ENCODE results near the gene LRIT2. TPM values are rescaled to one million over a fixed set of nuclear protein-coding genes. Genes with fewer than 3 reads are reported as not detected.

LRIT2 gene
- total and polyA plus RNA-seq, 4 donors = not detected

DNA sequence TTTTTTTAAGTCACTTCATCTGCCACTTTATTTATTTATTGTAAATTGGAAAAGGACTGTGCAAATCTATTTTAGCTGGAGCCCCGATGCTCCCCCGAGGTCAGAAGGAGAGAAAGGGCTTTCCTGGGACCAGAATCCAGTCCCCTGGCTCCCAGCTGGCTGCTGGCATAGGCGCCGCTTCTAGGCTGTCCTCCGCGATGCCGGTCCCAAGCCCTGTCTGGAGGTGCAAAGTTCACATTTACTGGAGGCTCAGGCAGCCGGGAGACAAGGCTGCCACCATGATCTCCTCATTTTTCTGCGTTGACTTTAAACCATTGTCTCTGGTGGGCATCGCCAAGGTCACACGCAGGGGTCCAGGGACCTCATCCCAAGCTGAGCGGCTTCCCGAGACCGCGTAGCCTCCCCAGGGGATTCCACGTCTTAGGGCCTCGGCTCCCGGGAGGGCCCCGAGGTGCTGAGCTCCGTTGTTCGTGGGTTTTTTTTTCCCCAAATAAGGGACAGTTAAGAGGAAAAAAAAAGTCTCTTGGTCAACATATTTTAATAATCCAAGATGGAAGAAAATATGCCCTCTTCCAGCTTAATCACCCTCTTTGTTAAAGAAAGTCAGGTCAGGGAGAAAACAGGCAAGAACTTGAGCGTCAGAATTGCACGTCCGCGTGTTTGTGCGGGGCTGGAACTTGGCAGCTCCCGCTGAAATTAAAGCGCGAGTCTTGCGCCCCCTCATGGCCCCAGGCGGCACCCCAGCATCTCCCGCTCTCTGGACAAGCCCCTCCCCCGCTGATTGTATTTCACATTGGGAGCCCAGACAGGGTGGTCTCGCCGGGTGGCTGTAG lies 31.4 kb upstream of the LRIT2 start:
- TF ChIP-seq, protein P1, sequence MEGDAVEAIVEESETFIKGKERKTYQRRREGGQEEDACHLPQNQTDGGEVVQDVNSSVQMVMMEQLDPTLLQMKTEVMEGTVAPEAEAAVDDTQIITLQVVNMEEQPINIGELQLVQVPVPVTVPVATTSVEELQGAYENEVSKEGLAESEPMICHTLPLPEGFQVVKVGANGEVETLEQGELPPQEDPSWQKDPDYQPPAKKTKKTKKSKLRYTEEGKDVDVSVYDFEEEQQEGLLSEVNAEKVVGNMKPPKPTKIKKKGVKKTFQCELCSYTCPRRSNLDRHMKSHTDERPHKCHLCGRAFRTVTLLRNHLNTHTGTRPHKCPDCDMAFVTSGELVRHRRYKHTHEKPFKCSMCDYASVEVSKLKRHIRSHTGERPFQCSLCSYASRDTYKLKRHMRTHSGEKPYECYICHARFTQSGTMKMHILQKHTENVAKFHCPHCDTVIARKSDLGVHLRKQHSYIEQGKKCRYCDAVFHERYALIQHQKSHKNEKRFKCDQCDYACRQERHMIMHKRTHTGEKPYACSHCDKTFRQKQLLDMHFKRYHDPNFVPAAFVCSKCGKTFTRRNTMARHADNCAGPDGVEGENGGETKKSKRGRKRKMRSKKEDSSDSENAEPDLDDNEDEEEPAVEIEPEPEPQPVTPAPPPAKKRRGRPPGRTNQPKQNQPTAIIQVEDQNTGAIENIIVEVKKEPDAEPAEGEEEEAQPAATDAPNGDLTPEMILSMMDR (IDR thresholded peaks at IDR 0.05; ENCODE audit: control extremely low read depth, extremely low read depth) = peak; percentile 2
- ATAC-seq (ENCODE audit: insufficient read depth, low FRiP score) (no peak), DNase-seq (peak; percentile 53 to 69 (median 56))
- Histone ChIP-seq H3K4me1 (ENCODE audit: control insufficient read depth in 5 of 5, insufficient read depth in 5 of 5, low read length in 5 of 5) (no peaks in the 10 kb centered on the region), H3K4me3 (no peak overlapping the region), H3K27me3 (ENCODE audit: control insufficient read depth in 3 of 3, insufficient read depth in 3 of 3, low read length in 2 of 3) (no peaks in the 10 kb centered on the region), H3K36me3 (ENCODE audit: control insufficient read depth in 4 of 4, insufficient read depth in 4 of 4, low read length in 4 of 4) (no peaks in the 10 kb centered on the region), H3K9ac (ENCODE audit: insufficient read depth in 1 of 2, low read length in 2 of 2) (no peak overlapping the region), H3K9me3 (ENCODE audit: control insufficient read depth in 4 of 4, insufficient read depth in 3 of 4, low read length in 3 of 4) (peaks cover 0 to 3% (median under 1%) of the 10 kb centered on the region in 4 donors), H3K27ac (ENCODE audit: low read depth in 1 of 2, low read length in 1 of 2) (no peak overlapping the region)
- WGBS, 2 donors = 41 to 43% methylated on average over 35 of the region's 35 CpGs

DNA sequence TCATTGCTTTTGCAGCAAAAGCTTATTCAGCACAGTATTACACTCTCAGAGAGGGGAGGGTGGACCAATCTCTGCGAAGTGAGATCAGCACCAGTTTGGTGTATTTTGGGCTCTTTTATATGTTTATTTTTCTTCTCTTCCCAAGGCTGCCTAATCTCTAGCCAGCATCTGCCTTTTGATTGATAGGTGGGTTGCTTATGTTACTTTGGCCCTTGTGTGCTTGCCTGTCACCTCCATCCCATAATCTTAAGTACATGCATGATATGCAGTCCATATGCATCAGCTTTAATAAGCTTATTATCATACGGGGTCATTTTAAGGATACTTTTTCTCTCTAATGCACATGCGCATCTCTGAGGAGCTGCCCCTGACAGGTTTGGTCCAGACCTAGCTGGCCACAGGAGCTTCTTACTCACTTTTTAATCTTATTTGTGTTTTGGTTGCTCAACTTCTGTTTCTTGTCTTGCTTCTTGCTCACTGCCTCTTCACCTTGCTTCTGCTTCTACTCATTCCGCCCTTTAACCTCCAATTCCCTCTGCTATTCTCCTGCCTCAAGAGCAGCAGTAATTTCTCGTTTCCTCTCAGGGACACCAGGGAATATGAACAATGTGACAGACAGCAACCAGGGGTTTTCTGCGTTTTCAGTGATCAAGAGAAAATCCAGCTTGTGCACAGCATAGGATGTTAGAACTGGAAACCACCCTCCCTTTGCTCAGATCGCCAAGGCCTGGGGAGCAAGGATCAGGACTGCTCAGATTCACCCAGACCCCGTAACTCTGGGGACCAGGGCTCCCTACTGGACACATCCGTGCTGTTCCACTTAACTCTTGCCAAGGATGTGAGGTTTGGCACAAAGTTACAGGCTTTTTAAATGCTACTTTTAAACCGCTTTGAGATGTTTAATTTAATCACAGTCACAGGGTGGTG lies 29.5 kb upstream of the LRIT2 start:
- no peak for DNase-seq

DNA sequence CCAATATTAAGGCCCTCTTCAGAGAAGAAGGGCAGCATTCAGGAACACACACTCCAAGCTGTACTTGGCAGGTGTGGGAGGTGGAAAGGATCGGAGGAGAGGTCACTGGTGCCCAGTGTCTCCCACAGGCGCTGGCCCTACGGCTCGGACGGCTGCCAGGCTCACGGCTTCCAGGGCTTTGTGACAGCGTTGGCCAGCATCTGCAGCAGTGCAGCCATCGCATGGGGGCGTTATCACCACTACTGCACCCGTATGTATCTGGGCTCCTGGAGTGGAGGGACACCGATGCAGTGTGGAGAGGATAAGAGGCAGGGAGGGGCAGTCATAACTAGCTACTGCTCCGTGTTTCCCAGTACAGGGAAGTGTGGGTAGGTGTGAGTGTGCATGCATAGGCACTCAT lies 23.4 kb upstream of the LRIT2 start:
- DNase-seq = no peak
- no peak overlapping the region for H3K9ac ChIP-seq (ENCODE audit: insufficient read depth in 1 of 2, low read length in 2 of 2)
- TF ChIP-seq, protein P1 (IDR thresholded peaks at IDR 0.05; ENCODE audit: control extremely low read depth, extremely low read depth) = no peak
- no peak overlapping the region for H3K4me3 ChIP-seq
- no peaks in the 10 kb centered on the region for H3K36me3 ChIP-seq (ENCODE audit: control insufficient read depth in 4 of 4, insufficient read depth in 4 of 4, low read length in 4 of 4)
- no peak overlapping the region for H3K27ac ChIP-seq (ENCODE audit: low read depth in 1 of 2, low read length in 1 of 2)
- no peaks in the 10 kb centered on the region for H3K4me1 ChIP-seq (ENCODE audit: control insufficient read depth in 5 of 5, insufficient read depth in 5 of 5, low read length in 5 of 5)
- no peak for ATAC-seq (ENCODE audit: insufficient read depth, low FRiP score)
- H3K27me3 ChIP-seq (ENCODE audit: control insufficient read depth in 3 of 3, insufficient read depth in 3 of 3, low read length in 2 of 3) = peaks cover 0 to 2% (median 0%) of the 10 kb centered on the region in 3 donors
- WGBS, 2 donors = 75 to 82% methylated on average over 12 of the region's 12 CpGs
- peaks cover 0 to 4% (median 2%) of the 10 kb centered on the region in 4 donors for H3K9me3 ChIP-seq (ENCODE audit: control insufficient read depth in 4 of 4, insufficient read depth in 3 of 4, low read length in 3 of 4)

More for the DNA sequence above, 29.5 kb upstream of the LRIT2 start:
- Histone ChIP-seq H3K27ac (ENCODE audit: low read depth in 1 of 2, low read length in 1 of 2) (no peak overlapping the region), H3K36me3 (ENCODE audit: control insufficient read depth in 4 of 4, insufficient read depth in 4 of 4, low read length in 4 of 4) (no peaks in the 10 kb centered on the region), H3K4me3 (no peak overlapping the region), H3K9ac (ENCODE audit: insufficient read depth in 1 of 2, low read length in 2 of 2) (no peak overlapping the region), H3K9me3 (ENCODE audit: control insufficient read depth in 4 of 4, insufficient read depth in 3 of 4, low read length in 3 of 4) (peaks cover 0 to 4% (median 2%) of the 10 kb centered on the region in 4 donors), H3K4me1 (ENCODE audit: control insufficient read depth in 5 of 5, insufficient read depth in 5 of 5, low read length in 5 of 5) (no peaks in the 10 kb centered on the region), H3K27me3 (ENCODE audit: control insufficient read depth in 3 of 3, insufficient read depth in 3 of 3, low read length in 2 of 3) (no peaks in the 10 kb centered on the region)
- ATAC-seq (ENCODE audit: insufficient read depth, low FRiP score) = no peak
- TF ChIP-seq, protein P1 (IDR thresholded peaks at IDR 0.05; ENCODE audit: control extremely low read depth, extremely low read depth) = no peak
- 63 to 64% methylated on average over 10 of the region's 10 CpGs for WGBS, 2 donors

Measured in lung (tissue), 12 donors.